ENCODE data around the gene HDLBP.

DNA sequence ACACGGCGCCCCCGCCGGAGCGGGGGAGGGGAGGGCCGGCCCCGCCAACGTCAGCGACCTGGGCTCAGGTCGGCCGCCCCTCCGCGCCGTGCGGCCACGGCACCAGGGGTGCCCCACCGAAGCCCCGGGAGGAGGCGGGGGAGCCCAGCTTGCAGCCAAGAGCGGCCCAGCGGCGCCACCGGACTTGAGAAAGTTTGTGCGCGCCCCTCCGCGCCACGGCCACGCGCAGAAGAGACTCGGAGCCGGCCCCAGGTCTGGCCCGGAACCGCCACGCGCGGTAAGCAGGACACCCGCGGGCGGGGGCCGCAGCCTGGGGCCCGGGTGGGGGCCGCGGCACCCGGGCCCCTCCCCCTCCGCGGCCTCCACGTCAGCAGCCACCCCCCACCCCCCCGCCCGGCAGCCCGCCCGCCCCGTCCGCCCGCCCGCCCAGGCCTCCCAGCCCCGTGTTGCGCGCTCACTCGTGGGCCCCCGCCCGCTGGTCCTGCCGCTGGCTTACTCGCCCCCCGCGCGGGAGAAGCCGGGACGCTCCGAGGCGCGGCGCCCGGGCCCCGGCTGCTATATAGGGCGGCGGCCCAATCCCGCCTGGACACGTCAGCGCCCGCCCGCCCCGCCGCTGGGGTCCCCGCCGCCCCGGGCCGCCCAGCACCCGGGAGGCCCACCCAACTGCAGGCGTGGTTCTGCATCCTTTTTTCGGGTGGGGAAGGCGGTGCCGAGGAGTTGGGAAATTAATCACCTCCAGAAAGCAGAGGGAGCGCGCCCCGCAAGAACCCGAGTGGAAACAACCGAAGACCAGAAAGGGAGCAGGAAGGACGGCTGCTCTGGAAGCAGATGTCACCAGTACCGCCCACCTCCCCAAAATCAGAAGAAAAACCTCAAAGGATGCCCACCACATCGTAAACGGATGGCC lies 42.9 kb downstream of the HDLBP start:
- TF ChIP-seq, protein P1, sequence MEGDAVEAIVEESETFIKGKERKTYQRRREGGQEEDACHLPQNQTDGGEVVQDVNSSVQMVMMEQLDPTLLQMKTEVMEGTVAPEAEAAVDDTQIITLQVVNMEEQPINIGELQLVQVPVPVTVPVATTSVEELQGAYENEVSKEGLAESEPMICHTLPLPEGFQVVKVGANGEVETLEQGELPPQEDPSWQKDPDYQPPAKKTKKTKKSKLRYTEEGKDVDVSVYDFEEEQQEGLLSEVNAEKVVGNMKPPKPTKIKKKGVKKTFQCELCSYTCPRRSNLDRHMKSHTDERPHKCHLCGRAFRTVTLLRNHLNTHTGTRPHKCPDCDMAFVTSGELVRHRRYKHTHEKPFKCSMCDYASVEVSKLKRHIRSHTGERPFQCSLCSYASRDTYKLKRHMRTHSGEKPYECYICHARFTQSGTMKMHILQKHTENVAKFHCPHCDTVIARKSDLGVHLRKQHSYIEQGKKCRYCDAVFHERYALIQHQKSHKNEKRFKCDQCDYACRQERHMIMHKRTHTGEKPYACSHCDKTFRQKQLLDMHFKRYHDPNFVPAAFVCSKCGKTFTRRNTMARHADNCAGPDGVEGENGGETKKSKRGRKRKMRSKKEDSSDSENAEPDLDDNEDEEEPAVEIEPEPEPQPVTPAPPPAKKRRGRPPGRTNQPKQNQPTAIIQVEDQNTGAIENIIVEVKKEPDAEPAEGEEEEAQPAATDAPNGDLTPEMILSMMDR (IDR thresholded peaks at IDR 0.05 in 8 of 11, conservative IDR thresholded peaks at IDR 0.05 in 3 of 11) = no peak
- peak; percentile 68 to 79 (median 72) for TF ChIP-seq POLR2AphosphoS5 (IDR thresholded peaks at IDR 0.05)
- no peak for TF ChIP-seq POLR2A (IDR thresholded peaks at IDR 0.05)

All from spleen (tissue), 7 donors.